Measurements from ENCODE around the gene DNAH14.

The DNAH14 gene

GRCh38 chr1:225442123-225442505, 512.6 kb downstream of the DNAH14 start:
- Mint-ChIP-seq H3K36me3 (ENCODE audit: insufficient read depth) (peaks cover 14% of the 10 kb centered on the region), H3K9me3 (no peaks in the 10 kb centered on the region), H3K4me3 (no peak overlapping the region), H3K4me1 (peaks cover 45% of the 10 kb centered on the region), H3K27me3 (no peaks in the 10 kb centered on the region), H3K27ac (ENCODE audit: low read depth) (peak overlapping the region; percentile 41)
- no peak for DNase-seq (ENCODE audit: low spot score in 2 of 2)
- no peak for ATAC-seq (replicated peaks; ENCODE audit: extremely low read depth, poor library complexity, severe bottlenecking)

DNA sequence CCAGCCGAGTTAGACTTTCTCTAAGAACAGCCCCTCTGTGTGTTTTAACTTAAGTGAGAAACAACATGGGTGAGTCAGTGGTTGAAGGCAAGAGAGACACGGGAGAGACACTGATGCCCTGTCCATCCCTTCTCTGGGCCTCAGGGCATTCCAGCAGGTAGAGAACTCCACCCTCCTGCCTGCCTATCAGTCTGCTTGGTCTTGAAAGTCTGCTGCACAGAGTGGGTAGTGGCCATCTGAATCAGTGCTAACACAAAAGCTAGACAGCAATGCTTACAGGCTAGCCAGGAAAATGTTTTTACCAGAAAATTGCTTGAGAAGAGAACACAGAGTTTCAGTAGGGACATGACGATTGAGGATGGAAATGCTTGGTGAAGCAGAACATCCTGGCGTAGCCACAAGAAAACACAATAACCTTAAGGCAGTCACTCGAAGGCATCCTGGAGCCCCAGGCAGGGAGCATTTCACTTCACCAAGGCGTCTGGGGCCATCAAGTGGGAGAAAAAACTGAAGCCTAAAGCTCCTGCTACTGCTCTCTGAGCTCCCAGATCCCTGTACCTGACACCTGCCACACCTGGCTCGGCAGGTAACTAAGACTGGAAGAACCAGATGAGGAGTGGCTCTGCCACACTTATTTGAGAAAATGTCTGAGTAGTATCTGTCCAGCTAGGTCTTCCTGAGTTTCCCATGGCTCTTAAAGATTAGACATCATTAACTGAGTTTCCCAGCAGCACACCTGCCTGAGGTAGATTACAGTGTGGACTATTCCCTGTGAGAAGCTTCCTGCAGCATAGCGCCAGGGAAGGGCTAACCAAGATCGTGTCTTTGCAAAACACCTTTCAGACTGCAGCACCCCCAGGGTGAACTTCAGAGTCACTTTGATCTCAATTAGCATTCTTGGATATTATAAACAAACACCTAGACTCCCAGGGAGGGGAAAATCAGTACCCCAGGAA, 516.4 kb downstream of the DNAH14 start:
- no peaks in the 10 kb centered on the region for H3K27me3 Mint-ChIP-seq
- DNase-seq (ENCODE audit: low spot score in 2 of 2) = no peak
- H3K27ac Mint-ChIP-seq (ENCODE audit: low read depth) = peak overlapping the region; percentile 92
- no peaks in the 10 kb centered on the region for H3K9me3 Mint-ChIP-seq
- no peak for ATAC-seq (replicated peaks; ENCODE audit: extremely low read depth, poor library complexity, severe bottlenecking)
- H3K4me1 Mint-ChIP-seq = peaks cover 47% of the 10 kb centered on the region
- H3K36me3 Mint-ChIP-seq (ENCODE audit: insufficient read depth) = peaks cover 16% of the 10 kb centered on the region
- H3K4me3 Mint-ChIP-seq = peak overlapping the region; percentile 69

- H3K27ac Mint-ChIP-seq (ENCODE audit: low read depth) = peak overlapping the region; percentile 92
- H3K4me3 Mint-ChIP-seq = no peak overlapping the region
- H3K9me3 Mint-ChIP-seq = no peaks in the 10 kb centered on the region
- ATAC-seq (replicated peaks; ENCODE audit: extremely low read depth, poor library complexity, severe bottlenecking) (no peak), DNase-seq (ENCODE audit: low spot score in 2 of 2) (no peak)
- H3K4me1 Mint-ChIP-seq = peaks cover 47% of the 10 kb centered on the region
- H3K36me3 Mint-ChIP-seq (ENCODE audit: insufficient read depth) = peaks cover 16% of the 10 kb centered on the region
- H3K27me3 Mint-ChIP-seq = no peaks in the 10 kb centered on the region
Observed at GRCh38 chr1:225446595-225446960, 517.1 kb downstream of the DNAH14 start.

DNA sequence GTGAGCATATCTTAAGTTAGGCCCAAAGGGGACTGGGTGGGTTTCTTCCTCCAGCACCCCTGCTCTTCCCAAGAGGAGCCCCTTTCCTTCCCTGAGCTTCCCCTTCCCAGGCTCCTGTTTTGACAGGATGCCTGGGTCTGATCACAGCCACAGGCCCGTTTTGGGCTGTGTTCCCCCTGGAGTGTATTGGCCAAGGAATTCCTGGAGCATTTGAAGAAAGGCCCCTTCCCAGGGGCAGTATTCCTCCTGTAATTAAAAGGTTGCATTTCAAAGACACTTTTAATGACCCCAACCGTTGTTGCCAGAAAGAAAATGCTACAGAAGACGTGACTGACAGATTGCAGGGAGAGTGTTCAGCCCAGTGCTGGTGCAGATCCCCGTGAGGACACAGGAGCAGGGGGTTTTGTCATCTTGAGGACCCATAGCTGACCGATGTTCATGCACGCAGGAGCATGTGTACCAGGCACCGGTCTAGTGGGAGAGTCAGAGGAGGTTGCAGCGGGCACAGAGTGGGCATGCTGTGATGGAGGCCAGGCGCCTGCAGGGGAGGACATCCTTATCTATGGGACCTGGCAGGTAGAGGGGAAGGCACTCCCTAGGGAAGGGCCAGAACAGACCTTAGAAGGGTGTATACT, 517.6 kb downstream of the DNAH14 start:
- Mint-ChIP-seq H3K27me3 (no peaks in the 10 kb centered on the region), H3K4me1 (peaks cover 44% of the 10 kb centered on the region), H3K27ac (ENCODE audit: low read depth) (no peak overlapping the region), H3K9me3 (no peaks in the 10 kb centered on the region), H3K4me3 (no peak overlapping the region), H3K36me3 (ENCODE audit: insufficient read depth) (peaks cover 16% of the 10 kb centered on the region)
- ATAC-seq (replicated peaks; ENCODE audit: extremely low read depth, poor library complexity, severe bottlenecking) (no peak), DNase-seq (ENCODE audit: low spot score in 2 of 2) (no peak)

DNA sequence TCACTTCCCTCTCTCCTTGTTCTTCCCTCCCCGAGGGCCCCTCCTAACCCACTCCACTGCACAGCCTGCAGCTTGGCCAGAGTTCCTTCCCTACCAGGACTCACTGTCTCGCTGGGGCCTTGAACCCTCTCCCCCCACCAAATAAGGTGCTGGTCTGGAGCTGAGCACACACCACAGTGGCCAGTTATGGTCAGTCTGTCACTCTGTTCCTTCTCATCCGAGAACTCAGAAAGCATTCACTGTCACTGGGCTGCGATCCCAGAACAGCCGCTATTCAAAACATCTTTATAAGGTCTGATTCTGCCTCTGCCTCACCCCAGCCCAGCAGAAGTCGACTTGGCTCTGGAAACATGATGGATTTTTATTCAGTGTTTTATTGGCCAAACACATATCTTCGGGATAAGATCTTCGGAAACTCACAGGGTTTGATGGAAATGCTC, 518.2 kb downstream of the DNAH14 start:
- peaks cover 40% of the 10 kb centered on the region for H3K4me1 Mint-ChIP-seq
- H3K9me3 Mint-ChIP-seq = no peaks in the 10 kb centered on the region
- ATAC-seq (replicated peaks; ENCODE audit: extremely low read depth, poor library complexity, severe bottlenecking) = no peak
- no peak overlapping the region for H3K4me3 Mint-ChIP-seq
- no peaks in the 10 kb centered on the region for H3K27me3 Mint-ChIP-seq
- H3K36me3 Mint-ChIP-seq (ENCODE audit: insufficient read depth) = peaks cover 14% of the 10 kb centered on the region
- peak overlapping the region; percentile 32 for H3K27ac Mint-ChIP-seq (ENCODE audit: low read depth)
- no peak for DNase-seq (ENCODE audit: low spot score in 2 of 2)

DNA sequence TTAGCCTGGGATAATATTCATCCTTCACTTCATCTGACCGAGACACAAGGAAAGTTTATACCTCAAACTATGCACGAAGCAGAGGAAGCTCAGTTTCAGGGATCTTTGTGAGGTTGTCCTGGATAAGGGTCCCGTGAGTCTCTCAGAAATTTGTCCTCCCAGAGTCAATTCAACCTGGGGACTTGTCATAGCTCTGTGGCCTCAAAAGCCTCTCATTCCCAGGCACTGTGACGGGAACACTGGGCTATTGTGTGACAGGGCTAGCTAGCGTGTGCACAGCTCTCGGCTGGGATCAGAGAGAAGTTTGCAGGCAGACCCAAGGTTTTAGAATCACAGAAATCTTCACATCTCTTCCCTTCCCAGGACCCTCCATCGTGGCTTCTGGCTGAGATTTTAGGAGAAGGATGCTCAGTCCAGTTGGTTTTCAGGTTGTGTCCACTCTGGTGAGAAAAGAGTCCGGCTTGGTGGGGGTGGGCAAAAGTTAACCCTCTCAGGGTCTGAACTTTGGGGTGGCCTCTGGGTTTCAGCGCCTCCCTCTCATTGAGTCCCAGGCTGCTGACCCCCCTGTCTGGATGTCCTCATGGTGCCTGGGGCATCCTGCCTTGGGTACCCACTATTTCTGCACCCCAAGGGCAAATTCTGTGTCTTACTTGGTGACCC, 518.8 kb downstream of the DNAH14 start:
- DNase-seq (ENCODE audit: low spot score in 2 of 2) (no peak), ATAC-seq (replicated peaks; ENCODE audit: extremely low read depth, poor library complexity, severe bottlenecking) (no peak)
- no peak overlapping the region for H3K4me3 Mint-ChIP-seq
- no peaks in the 10 kb centered on the region for H3K9me3 Mint-ChIP-seq
- H3K27ac Mint-ChIP-seq (ENCODE audit: low read depth) = peak overlapping the region; percentile 32
- peaks cover 12% of the 10 kb centered on the region for H3K36me3 Mint-ChIP-seq (ENCODE audit: insufficient read depth)
- H3K27me3 Mint-ChIP-seq = no peaks in the 10 kb centered on the region
- peaks cover 35% of the 10 kb centered on the region for H3K4me1 Mint-ChIP-seq

Measured in central memory CD8-positive, alpha-beta T cell (primary cell).